Dendritic cell treated with granulocyte-macrophage colony-stimulating factor and Interleukin-4, amounts not matched to agents 40 ng/mL and 50 ng/mL, for 4 days (primary cell): ENCODE results near the gene HPCAL4.
A peak's percentile ranks its signal among the peaks of the same experiment; 100 is the strongest.

ENCODE experiments used
- H3K27ac Mint-ChIP-seq: one replicate; pipeline ENCODE4 v1.8.0; 2022; ENCODE audit warnings: mild to moderate bottlenecking, mixed read lengths
- H3K27me3 Mint-ChIP-seq: one replicate; pipeline ENCODE4 v1.8.0; 2022; ENCODE audit warnings: mild to moderate bottlenecking, mixed read lengths
- H3K36me3 Mint-ChIP-seq: one replicate; pipeline ENCODE4 v1.8.0; 2022; ENCODE audit warnings: low read depth, mixed read lengths
- H3K4me1 Mint-ChIP-seq: one replicate; pipeline ENCODE4 v1.8.0; 2022; ENCODE audit warnings: low read depth, mixed read lengths
- H3K4me3 Mint-ChIP-seq: one replicate; pipeline ENCODE4 v1.8.0; 2022; ENCODE audit warnings: mild to moderate bottlenecking, moderate library complexity, mixed read lengths
- H3K9me3 Mint-ChIP-seq: one replicate; pipeline ENCODE4 v1.8.0; 2022; ENCODE audit warnings: mixed read lengths
- intact Hi-C: fragments of 100-400 bp; cut with micrococcal nuclease; formaldehyde crosslinking; loops from one replicate; pipeline ENCODE4 v1.15.0; 2022

The HPCAL4 gene

GRCh38 chr1:39645411-39646043 lies 45.7 kb downstream of the HPCAL4 start:
- Mint-ChIP-seq H3K4me1 (peaks cover 6% of the 10 kb centered on the region), H3K27ac (no peak overlapping the region), H3K36me3 (no peaks in the 10 kb centered on the region), H3K9me3 (peaks cover 12% of the 10 kb centered on the region), H3K27me3 (peaks cover 11% of the 10 kb centered on the region), H3K4me3 (no peak overlapping the region)
- intact Hi-C loops: no loop called here

DNA sequence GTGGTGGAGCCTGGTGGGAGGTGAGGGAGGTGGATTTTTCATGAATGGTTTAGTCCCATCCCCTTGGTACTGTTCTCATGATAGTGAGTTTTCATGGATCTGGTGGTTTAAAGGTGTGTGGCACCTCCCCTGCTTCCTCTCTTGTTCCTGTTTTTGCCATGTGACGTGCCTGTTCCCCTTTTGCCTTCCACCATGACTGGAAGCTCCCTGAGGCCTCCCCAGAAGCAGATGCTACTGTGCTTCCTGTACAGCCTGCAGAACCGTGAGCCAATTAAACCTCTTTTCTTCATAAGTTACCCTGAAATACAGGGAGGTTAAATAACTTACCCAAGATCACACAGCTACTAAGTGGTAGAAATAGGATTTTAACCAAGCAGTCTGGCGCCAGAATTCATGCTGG lies 47.5 kb downstream of the HPCAL4 start:
- no peaks in the 10 kb centered on the region for H3K36me3 Mint-ChIP-seq
- no peak overlapping the region for H3K4me3 Mint-ChIP-seq
- peaks cover 11% of the 10 kb centered on the region for H3K4me1 Mint-ChIP-seq
- H3K9me3 Mint-ChIP-seq: peaks cover 12% of the 10 kb centered on the region
- no peak overlapping the region for H3K27ac Mint-ChIP-seq
- peaks cover 26% of the 10 kb centered on the region for H3K27me3 Mint-ChIP-seq
- intact Hi-C loops: no loop called here

- H3K4me1 Mint-ChIP-seq: peaks cover 11% of the 10 kb centered on the region
- H3K4me3 Mint-ChIP-seq: no peak overlapping the region
- H3K27ac Mint-ChIP-seq: no peak overlapping the region
- H3K36me3 Mint-ChIP-seq: no peaks in the 10 kb centered on the region
- intact Hi-C loops: no loop called here
- peaks cover 12% of the 10 kb centered on the region for H3K9me3 Mint-ChIP-seq
- peaks cover 35% of the 10 kb centered on the region for H3K27me3 Mint-ChIP-seq
These were observed 48.4 kb downstream of the HPCAL4 start for GRCh38 chr1:39642796-39643195.

GRCh38 chr1:39640861-39641260 lies 50.4 kb downstream of the HPCAL4 start:
- intact Hi-C loops: no loop called here
- no peak overlapping the region for H3K27ac Mint-ChIP-seq
- peaks cover 38% of the 10 kb centered on the region for H3K27me3 Mint-ChIP-seq
- H3K36me3 Mint-ChIP-seq: no peaks in the 10 kb centered on the region
- no peak overlapping the region for H3K4me3 Mint-ChIP-seq
- H3K9me3 Mint-ChIP-seq: peaks cover 12% of the 10 kb centered on the region
- peaks cover 11% of the 10 kb centered on the region for H3K4me1 Mint-ChIP-seq

- Mint-ChIP-seq H3K4me3 (peak within 1 kb of the TSS; percentile 74), H3K36me3 (no peaks in the 10 kb centered on the region), H3K27me3 (peaks cover 39% of the 10 kb centered on the region), H3K9me3 (peaks cover 12% of the 10 kb centered on the region), H3K4me1 (peaks cover 11% of the 10 kb centered on the region), H3K27ac (peak within 1 kb of the TSS; percentile 28)
- intact Hi-C loops: no loop called here
These were observed 51.7 kb downstream of the HPCAL4 start, which contains the start of gene HEYL for GRCh38 chr1:39639305-39640130. TSS of gene HEYL (minus strand) at chr1:39639643. CDS start at chr1:39639625, 18 bp downstream.

DNA sequence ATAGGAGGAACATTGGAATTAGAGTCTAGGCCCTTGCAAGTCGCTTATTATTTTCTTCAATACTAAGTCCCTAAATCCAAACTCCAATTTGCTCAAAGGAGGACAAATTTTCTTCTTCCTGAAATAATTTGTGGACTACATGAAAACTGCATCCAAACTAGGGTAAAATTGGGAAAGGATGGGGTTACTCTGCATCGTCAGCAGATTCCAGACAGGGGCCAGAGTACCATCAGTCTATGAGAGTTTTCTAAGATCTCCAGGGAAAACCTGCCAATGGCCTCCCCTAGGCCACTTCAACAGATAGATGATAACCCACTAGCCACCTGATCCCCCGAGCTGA lies 52.3 kb downstream of the HPCAL4 start:
- Mint-ChIP-seq H3K4me1 (peaks cover 11% of the 10 kb centered on the region), H3K27me3 (peaks cover 39% of the 10 kb centered on the region), H3K4me3 (peak overlapping the region; percentile 74), H3K9me3 (peaks cover 7% of the 10 kb centered on the region), H3K27ac (no peak overlapping the region), H3K36me3 (no peaks in the 10 kb centered on the region)
- intact Hi-C loops: no loop called here

- intact Hi-C loops: no loop called here
- Mint-ChIP-seq H3K27ac (no peak overlapping the region), H3K27me3 (peaks cover 39% of the 10 kb centered on the region), H3K4me1 (peaks cover 11% of the 10 kb centered on the region), H3K9me3 (no peaks in the 10 kb centered on the region), H3K4me3 (no peak overlapping the region), H3K36me3 (no peaks in the 10 kb centered on the region)
These were observed 53.9 kb downstream of the HPCAL4 start for GRCh38 chr1:39637361-39637760.

DNA sequence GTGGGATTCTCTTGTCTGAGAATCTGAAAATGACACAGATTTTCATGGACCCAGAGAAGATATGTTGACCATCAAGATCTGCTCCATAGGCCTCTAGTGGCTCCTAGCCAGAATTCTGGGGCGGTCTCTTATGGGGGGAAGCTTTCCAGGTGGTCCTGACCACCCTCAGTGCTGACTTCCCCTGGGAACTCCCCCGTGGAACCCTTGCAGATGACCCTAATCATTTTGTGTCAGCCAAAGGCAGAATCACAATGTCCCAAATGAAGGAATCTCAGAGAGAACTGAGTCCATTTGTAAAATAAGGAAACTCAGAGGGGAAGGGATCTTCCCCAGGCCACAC lies 55.4 kb downstream of the HPCAL4 start:
- Mint-ChIP-seq H3K4me1 (peaks cover 7% of the 10 kb centered on the region), H3K9me3 (no peaks in the 10 kb centered on the region), H3K36me3 (no peaks in the 10 kb centered on the region), H3K4me3 (no peak overlapping the region), H3K27me3 (peaks cover 37% of the 10 kb centered on the region), H3K27ac (no peak overlapping the region)
- intact Hi-C loops: no loop called here

- H3K27me3 Mint-ChIP-seq: peaks cover 33% of the 10 kb centered on the region
- intact Hi-C loops: no loop called here
- no peaks in the 10 kb centered on the region for H3K36me3 Mint-ChIP-seq
- no peaks in the 10 kb centered on the region for H3K9me3 Mint-ChIP-seq
- no peak overlapping the region for H3K27ac Mint-ChIP-seq
- peaks cover 9% of the 10 kb centered on the region for H3K4me1 Mint-ChIP-seq
- H3K4me3 Mint-ChIP-seq: no peak overlapping the region
These were observed 55.9 kb downstream of the HPCAL4 start for GRCh38 chr1:39635205-39635870.

- Mint-ChIP-seq H3K27me3 (peaks cover 17% of the 10 kb centered on the region), H3K9me3 (no peaks in the 10 kb centered on the region), H3K27ac (no peak overlapping the region), H3K36me3 (no peaks in the 10 kb centered on the region), H3K4me3 (no peak overlapping the region), H3K4me1 (peaks cover 6% of the 10 kb centered on the region)
- intact Hi-C loops: no loop called here
These were observed 57.8 kb downstream of the HPCAL4 start for GRCh38 chr1:39633422-39633821.

DNA sequence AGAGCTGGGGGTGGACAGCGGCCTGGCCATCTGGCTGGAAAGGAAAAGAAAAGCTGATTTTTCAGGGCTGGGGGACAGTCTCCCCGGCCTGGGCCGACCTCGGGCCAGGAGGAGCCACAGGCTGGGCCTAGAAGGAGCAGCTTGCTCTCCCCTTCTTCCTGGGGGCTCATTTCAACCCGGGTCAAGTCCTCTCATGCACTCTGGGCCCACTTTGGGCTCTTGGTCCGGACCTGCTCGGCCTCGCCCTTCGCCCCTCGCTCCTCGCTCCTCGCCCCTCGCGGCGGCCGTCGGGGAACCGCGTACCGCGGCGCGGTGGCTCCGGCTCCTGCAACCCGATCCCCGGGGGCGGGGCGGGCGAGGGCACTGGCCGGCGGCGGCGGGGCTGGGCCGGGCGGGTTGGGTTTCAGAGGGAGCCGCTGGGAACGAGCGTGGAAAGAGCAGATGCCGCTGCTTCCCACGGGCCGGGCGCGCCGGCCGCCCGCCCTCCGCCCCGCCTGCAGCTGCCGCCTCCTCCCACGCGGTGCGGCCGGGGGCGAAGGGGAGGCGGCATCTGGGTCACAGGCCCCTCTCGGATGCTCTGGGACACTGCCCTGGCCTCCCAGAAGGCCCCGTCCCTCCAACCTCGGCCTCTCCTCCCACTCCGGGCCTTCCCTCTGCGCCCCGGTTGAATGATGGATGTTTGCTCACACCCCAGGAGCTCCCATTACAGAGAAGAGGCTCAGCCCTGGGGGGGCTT lies 58.4 kb downstream of the HPCAL4 start:
- Mint-ChIP-seq H3K9me3 (no peaks in the 10 kb centered on the region), H3K4me3 (no peak overlapping the region), H3K4me1 (peaks cover 6% of the 10 kb centered on the region), H3K27ac (no peak overlapping the region), H3K27me3 (peaks cover 12% of the 10 kb centered on the region), H3K36me3 (no peaks in the 10 kb centered on the region)
- intact Hi-C loops: no loop called here

DNA sequence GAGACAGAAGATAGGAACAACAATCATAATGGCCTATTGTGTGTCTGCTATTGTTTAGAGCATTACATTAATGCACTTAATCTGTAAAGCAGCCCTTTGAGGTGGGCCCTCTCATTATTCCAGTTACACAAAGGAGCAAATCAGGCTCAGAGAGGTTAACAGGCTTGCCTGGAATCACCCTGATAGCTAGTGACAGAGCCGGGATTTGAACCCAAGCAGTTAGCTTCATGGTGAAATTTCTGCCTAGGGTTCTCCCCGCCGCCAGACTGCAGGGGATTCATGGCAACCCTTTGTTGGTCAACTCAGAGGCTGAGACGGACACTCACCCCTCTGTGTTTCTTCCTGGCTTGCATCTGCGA lies 58.9 kb downstream of the HPCAL4 start:
- no peak overlapping the region for H3K27ac Mint-ChIP-seq
- no peak overlapping the region for H3K4me3 Mint-ChIP-seq
- intact Hi-C loops: no loop called here
- H3K4me1 Mint-ChIP-seq: peaks cover 6% of the 10 kb centered on the region
- no peaks in the 10 kb centered on the region for H3K36me3 Mint-ChIP-seq
- H3K9me3 Mint-ChIP-seq: no peaks in the 10 kb centered on the region
- H3K27me3 Mint-ChIP-seq: peaks cover 7% of the 10 kb centered on the region

- Mint-ChIP-seq H3K4me3 (no peak overlapping the region), H3K36me3 (no peaks in the 10 kb centered on the region), H3K4me1 (peaks cover 6% of the 10 kb centered on the region), H3K27ac (no peak overlapping the region), H3K27me3 (peaks cover 5% of the 10 kb centered on the region), H3K9me3 (no peaks in the 10 kb centered on the region)
- intact Hi-C loops: no loop called here
These were observed 59.6 kb downstream of the HPCAL4 start for GRCh38 chr1:39631361-39632322.
